ENCODE measurements around the gene FBXL7.

Gene FBXL7

GRCh38 chr5:15966066-15966640, 466.2 kb downstream of the FBXL7 start:
- DNase-seq (ENCODE audit: low spot score in 2 of 2) (no peak), ATAC-seq (replicated peaks; ENCODE audit: extremely low read depth, poor library complexity, severe bottlenecking) (no peak)
- H3K9me3 Mint-ChIP-seq: peaks cover 4% of the 10 kb centered on the region
- H3K27me3 Mint-ChIP-seq: no peaks in the 10 kb centered on the region
- no peak overlapping the region for H3K27ac Mint-ChIP-seq (ENCODE audit: low read depth)
- no peaks in the 10 kb centered on the region for H3K4me1 Mint-ChIP-seq
- H3K36me3 Mint-ChIP-seq (ENCODE audit: insufficient read depth): no peaks in the 10 kb centered on the region
- no peak overlapping the region for H3K4me3 Mint-ChIP-seq

- Mint-ChIP-seq H3K9me3 (peaks cover 4% of the 10 kb centered on the region), H3K36me3 (ENCODE audit: insufficient read depth) (no peaks in the 10 kb centered on the region), H3K27ac (ENCODE audit: low read depth) (no peak overlapping the region), H3K27me3 (no peaks in the 10 kb centered on the region), H3K4me1 (no peaks in the 10 kb centered on the region), H3K4me3 (no peak overlapping the region)
- ATAC-seq (replicated peaks; ENCODE audit: extremely low read depth, poor library complexity, severe bottlenecking): no peak
- no peak for DNase-seq (ENCODE audit: low spot score in 2 of 2)
Observed at GRCh38 chr5:15966651-15967050, 466.7 kb downstream of the FBXL7 start.

GRCh38 chr5:15968993-15969392, 469.0 kb downstream of the FBXL7 start:
- H3K36me3 Mint-ChIP-seq (ENCODE audit: insufficient read depth): no peaks in the 10 kb centered on the region
- H3K4me3 Mint-ChIP-seq: no peak overlapping the region
- no peak overlapping the region for H3K27ac Mint-ChIP-seq (ENCODE audit: low read depth)
- no peaks in the 10 kb centered on the region for H3K4me1 Mint-ChIP-seq
- DNase-seq (ENCODE audit: low spot score in 2 of 2) (no peak), ATAC-seq (replicated peaks; ENCODE audit: extremely low read depth, poor library complexity, severe bottlenecking) (no peak)
- no peaks in the 10 kb centered on the region for H3K27me3 Mint-ChIP-seq
- peaks cover 15% of the 10 kb centered on the region for H3K9me3 Mint-ChIP-seq

GRCh38 chr5:15977851-15978250, 477.9 kb downstream of the FBXL7 start:
- Mint-ChIP-seq H3K9me3 (peaks cover 21% of the 10 kb centered on the region), H3K4me3 (no peak overlapping the region), H3K27ac (ENCODE audit: low read depth) (no peak overlapping the region), H3K36me3 (ENCODE audit: insufficient read depth) (no peaks in the 10 kb centered on the region), H3K27me3 (no peaks in the 10 kb centered on the region), H3K4me1 (no peaks in the 10 kb centered on the region)
- ATAC-seq (replicated peaks; ENCODE audit: extremely low read depth, poor library complexity, severe bottlenecking): no peak
- no peak for DNase-seq (ENCODE audit: low spot score in 2 of 2)

GRCh38 chr5:15980835-15981234, 480.9 kb downstream of the FBXL7 start:
- H3K9me3 Mint-ChIP-seq: peaks cover 16% of the 10 kb centered on the region
- DNase-seq (ENCODE audit: low spot score in 2 of 2) (no peak), ATAC-seq (replicated peaks; ENCODE audit: extremely low read depth, poor library complexity, severe bottlenecking) (no peak)
- no peak overlapping the region for H3K27ac Mint-ChIP-seq (ENCODE audit: low read depth)
- no peaks in the 10 kb centered on the region for H3K4me1 Mint-ChIP-seq
- no peaks in the 10 kb centered on the region for H3K36me3 Mint-ChIP-seq (ENCODE audit: insufficient read depth)
- no peak overlapping the region for H3K4me3 Mint-ChIP-seq
- H3K27me3 Mint-ChIP-seq: no peaks in the 10 kb centered on the region

- Mint-ChIP-seq H3K4me1 (no peaks in the 10 kb centered on the region), H3K9me3 (peaks cover 19% of the 10 kb centered on the region), H3K27me3 (no peaks in the 10 kb centered on the region), H3K4me3 (no peak overlapping the region), H3K36me3 (ENCODE audit: insufficient read depth) (no peaks in the 10 kb centered on the region), H3K27ac (ENCODE audit: low read depth) (no peak overlapping the region)
- ATAC-seq (replicated peaks; ENCODE audit: extremely low read depth, poor library complexity, severe bottlenecking) (no peak), DNase-seq (ENCODE audit: low spot score in 2 of 2) (no peak)
Observed at GRCh38 chr5:15983392-15983791, 483.4 kb downstream of the FBXL7 start.
